HG03571 (cell line): Measurements from ENCODE around the gene EHD4.

Experiments
- ATAC-seq: cut with Tn5 transposase; IDR thresholded peaks from one replicate; pipeline ENCODE4 v1.9.1; 2021; ENCODE audit not compliant: unreplicated experiment

EHD4 gene

GRCh38 chr15:41866263-41866703 lies 106.1 kb downstream of the EHD4 start:
- ATAC-seq, result no peak

- ATAC-seq, result no peak
These were observed 106.8 kb downstream of the EHD4 start for GRCh38 chr15:41865490-41866055.

- ATAC-seq, result no peak
These were observed 109.7 kb downstream of the EHD4 start for GRCh38 chr15:41862515-41863116.

- ATAC-seq, result no peak
These were observed 110.5 kb downstream of the EHD4 start for GRCh38 chr15:41861736-41862356.

- no peak for ATAC-seq
These were observed 112.1 kb downstream of the EHD4 start for GRCh38 chr15:41860049-41860828.

- ATAC-seq, result no peak
These were observed 113.6 kb downstream of the EHD4 start for GRCh38 chr15:41858756-41859155.

- no peak for ATAC-seq
These were observed 115.0 kb downstream of the EHD4 start for GRCh38 chr15:41857316-41857715.

GRCh38 chr15:41856716-41857115 lies 115.6 kb downstream of the EHD4 start:
- ATAC-seq, result no peak

GRCh38 chr15:41856262-41856661 lies 116.1 kb downstream of the EHD4 start:
- no peak for ATAC-seq

- ATAC-seq, result no peak
These were observed 116.9 kb downstream of the EHD4 start for GRCh38 chr15:41855261-41855961.

- ATAC-seq, result no peak
These were observed 117.9 kb downstream of the EHD4 start for GRCh38 chr15:41854443-41854842.

- no peak for ATAC-seq
These were observed 118.5 kb downstream of the EHD4 start for GRCh38 chr15:41853831-41854230.

- ATAC-seq, result no peak
These were observed 119.4 kb downstream of the EHD4 start for GRCh38 chr15:41852736-41853590.

- ATAC-seq, result no peak
These were observed 120.5 kb downstream of the EHD4 start for GRCh38 chr15:41851755-41852370.

- ATAC-seq, result no peak
These were observed 121.2 kb downstream of the EHD4 start for GRCh38 chr15:41851167-41851523.

GRCh38 chr15:41850482-41851166 lies 121.7 kb downstream of the EHD4 start:
- ATAC-seq, result no peak

- no peak for ATAC-seq
These were observed 122.5 kb downstream of the EHD4 start for GRCh38 chr15:41849861-41850260.

GRCh38 chr15:41849204-41849603 lies 123.2 kb downstream of the EHD4 start:
- ATAC-seq, result no peak

GRCh38 chr15:41848631-41849030 lies 123.7 kb downstream of the EHD4 start:
- ATAC-seq, result no peak
